Endothelial cell of umbilical vein (primary cell): ENCODE data around the gene SLC6A16. TPM values are rescaled to one million over a fixed set of nuclear protein-coding genes. Genes with fewer than 3 reads are reported as not detected.
"Not testable (repeated sequence)": the region's sequence is repeated elsewhere in the genome, so short reads cannot be mapped to it uniquely, and the experiment has no call there.

ENCODE experiments used
- BruUV-seq: library from RNA; stranded (reverse); fragments of 400-500 nt; replicated peaks from 2 replicates; lab custom pipeline; 2021; lab: Mats Ljungman, UMichigan
- CTCF ChIA-PET: fragments of 300-600, 350-600 bp; sonication (Branson Sonifier 250); formaldehyde crosslinking; loops from one replicate; lab custom pipeline; 2021; ENCODE audit warnings: antibody characterized with exemption, inconsistent platforms; lab: Charles Lee
- POLR2A ChIA-PET: fragments of 300-600, 350-600 bp; sonication (Branson Sonifier 250); formaldehyde crosslinking; loops from one replicate; lab custom pipeline; 2021; ENCODE audit warnings: antibody characterized with exemption, inconsistent platforms; lab: Charles Lee
- DNase-seq: peaks from one replicate; pipeline ENCODE4 v3.0.0-alpha.2; 2011; ENCODE audit warnings: low read depth, low spot score
- FAIRE-seq: peaks from 2 replicates; lab custom pipeline; 2011; peaks lifted over from hg19 to GRCh38; lab: Jason Lieb, UNC
- H2AFZ ChIP-seq: 2 replicates; pipeline ENCODE4 v1.6.0; 2012; ENCODE audit warnings: low read depth, low read length, control low read depth, inconsistent platforms
- H3K27ac ChIP-seq: 2 replicates; pipeline ENCODE4 v1.5.1; 2011; ENCODE audit warnings: low read depth, mild to moderate bottlenecking, control low read depth, low read length, moderate library complexity; ENCODE audit not compliant: insufficient read depth
- H3K27me3 ChIP-seq, 2 experiments: 2 replicates each; pipeline versions ENCODE4 v1.6.0 to v1.6.1; 2011; ENCODE audit warnings: low read length in 2 of 2, mixed read lengths in 1 of 2; ENCODE audit not compliant: control insufficient read depth in 2 of 2, insufficient read depth in 2 of 2
- H3K36me3 ChIP-seq, 2 experiments: 2 replicates in 1 of 2; 3 replicates in 1 of 2; pipeline ENCODE4 v1.5.1; 2011; ENCODE audit warnings: low read length in 2 of 2, mild to moderate bottlenecking in 1 of 2, moderate library complexity in 1 of 2; ENCODE audit not compliant: control insufficient read depth in 2 of 2, insufficient read depth in 2 of 2; ENCODE audit errors: extremely low read depth in 1 of 2
- H3K4me1 ChIP-seq: 3 replicates; pipeline ENCODE4 v1.5.1; 2011; ENCODE audit warnings: mild to moderate bottlenecking, low read length; ENCODE audit not compliant: control insufficient read depth, insufficient read depth; ENCODE audit errors: extremely low read depth
- H3K4me2 ChIP-seq: 2 replicates; pipeline ENCODE4 v1.6.1; 2011; ENCODE audit warnings: low read length, control low read depth, mixed read lengths; ENCODE audit not compliant: insufficient read depth
- H3K4me3 ChIP-seq, 3 experiments: fragments of 200-600 bp in 1 of 3; sonication (generic), shearing (Covaris generic) in 1 of 3; replicated peaks in 1 of 3; 2 replicates each; pipeline ENCODE4 v1.5.1; 2011 to 2016; ENCODE audit warnings: control low read depth in 3 of 3, low read length in 3 of 3, mild to moderate bottlenecking in 2 of 3, inconsistent platforms in 1 of 3, low read depth in 1 of 3, moderate library complexity in 1 of 3; ENCODE audit not compliant: insufficient read depth in 1 of 3
- H3K79me2 ChIP-seq: 2 replicates; pipeline ENCODE4 v1.6.0; 2012; ENCODE audit warnings: low read length, inconsistent platforms; ENCODE audit not compliant: control insufficient read depth, insufficient read depth
- H3K9ac ChIP-seq: replicated peaks from 2 replicates; pipeline ENCODE3; 2011; ENCODE audit warnings: low read length, control low read depth; ENCODE audit not compliant: insufficient read depth; ENCODE audit errors: extremely low read depth
- H3K9me1 ChIP-seq: replicated peaks from 3 replicates; pipeline ENCODE4 v1.6.0; 2011; ENCODE audit warnings: mild to moderate bottlenecking, low read length; ENCODE audit not compliant: control insufficient read depth, insufficient read depth; ENCODE audit errors: extremely low read depth
- H3K9me3 ChIP-seq: replicated peaks from 2 replicates; pipeline ENCODE4 v1.5.1; 2012; ENCODE audit warnings: low read length, inconsistent platforms; ENCODE audit not compliant: control insufficient read depth, insufficient read depth
- H4K20me1 ChIP-seq: replicated peaks from 2 replicates; pipeline ENCODE3; 2011; ENCODE audit warnings: mild to moderate bottlenecking, low read length; ENCODE audit not compliant: control insufficient read depth, insufficient read depth; ENCODE audit errors: extremely low read depth
- MYC ChIP-seq: IDR thresholded peaks from one replicate; pipeline ENCODE4 v1.6.1; 2011; ENCODE audit warnings: mild to moderate bottlenecking, low read depth, low read length
- dilution Hi-C: fragments of 300-500 bp; cut with MboI; formaldehyde crosslinking; loops from one replicate; pipeline ENCODE4 v1.15.0; 2019; ENCODE audit warnings: low sequenced_read_pairs; ENCODE audit not compliant: extremely low pct_ligation_motif_present
- intact Hi-C: fragments of 100-400 bp; cut with micrococcal nuclease; formaldehyde crosslinking; loops from one replicate; pipeline ENCODE4 v1.10.0; 2022
- polyA plus RNA-seq, 4 experiments: library from polyadenylated mRNA; depleted of rRNA in 3 of 4; stranded (reverse) in 3 of 4; unstranded in 1 of 4; fragments of >200 nt; gene quantifications; 2 replicates each; pipeline versions ENCODE4 v1.2.1 to v1.2.3, GENCODE V29; 2011 to 2012; ENCODE audit warnings: missing spikeins in 1 of 4
- total RNA-seq: library from RNA; stranded (reverse); gene quantifications from 2 replicates; pipeline ENCODE4 v1.2.3, GENCODE V29; 2021

The SLC6A16 gene
- total and polyA plus RNA-seq, 2 donors (not counting 3 experiments of a cell fraction or from before 2014, with no cell fraction given) = 1.1 to 1.6 TPM

DNA sequence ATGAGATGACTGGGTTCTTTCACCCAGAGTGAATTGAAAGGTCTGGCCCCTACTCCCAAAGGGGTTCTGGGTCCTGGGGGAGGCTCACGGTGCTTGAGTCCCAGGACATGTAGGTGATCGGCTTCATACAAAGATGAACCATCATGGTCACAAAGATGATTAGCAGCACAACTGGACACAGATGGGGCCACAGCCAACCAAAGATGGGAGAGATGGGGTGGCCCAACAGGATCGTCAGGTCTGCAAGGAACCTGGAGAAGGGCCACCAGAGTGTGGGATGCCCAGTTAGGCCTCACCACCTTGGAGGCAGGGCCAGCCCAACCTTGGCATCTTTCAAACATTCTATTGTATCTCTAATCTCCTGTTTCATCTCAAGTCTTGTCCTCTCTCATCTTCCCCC lies 34.5 kb downstream of the SLC6A16 start:
- no TSS peak for BruUV-seq
- Histone ChIP-seq H3K27me3 (peaks cover 3 to 6% of the 10 kb centered on the region in 2 experiments), H3K9me1 (no peaks in the 10 kb centered on the region), H4K20me1 (no peaks in the 10 kb centered on the region), H3K4me2 (no peak overlapping the region), H3K9ac (no peak overlapping the region), H3K27ac (no peak overlapping the region), H2AFZ (no peak overlapping the region), H3K79me2 (no peaks in the 10 kb centered on the region), H3K4me1 (no peaks in the 10 kb centered on the region), H3K9me3 (no peaks in the 10 kb centered on the region), H3K4me3 (no peak overlapping the region), H3K36me3 (no peaks in the 10 kb centered on the region)
- CTCF ChIA-PET = no interaction called here
- no peak for DNase-seq
- FAIRE-seq = no peak
- intact Hi-C loops = no loop called here
- no peak for TF ChIP-seq MYC
- POLR2A ChIA-PET = no interaction called here
- dilution Hi-C loops = no loop called here

DNA sequence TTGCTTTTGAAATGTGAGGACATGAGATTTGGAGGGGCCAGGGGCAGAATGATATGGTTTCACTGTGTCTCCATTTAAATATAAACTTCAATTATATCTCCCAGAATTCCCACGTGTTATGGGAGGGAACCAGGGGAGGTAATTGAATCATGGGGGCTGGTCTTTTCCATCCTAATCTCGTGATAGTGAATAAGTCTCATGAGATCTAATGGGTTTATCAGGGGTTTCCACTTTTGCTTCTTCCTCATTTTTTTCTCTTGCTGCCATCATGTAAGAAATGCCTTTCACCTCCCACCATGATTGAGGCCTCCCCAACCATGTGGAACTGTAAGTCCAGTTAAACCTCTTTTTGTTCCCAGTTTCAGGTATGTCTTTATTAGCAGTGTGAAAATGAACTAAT lies 35.7 kb downstream of the SLC6A16 start:
- H3K36me3 ChIP-seq, POLR2A ChIA-PET, DNase-seq, H3K79me2 ChIP-seq, H3K4me2 ChIP-seq, intact Hi-C loops, H3K9ac ChIP-seq, H3K27ac ChIP-seq, H3K4me3 ChIP-seq, dilution Hi-C loops, H3K9me3 ChIP-seq, H2AFZ ChIP-seq, H4K20me1 ChIP-seq, H3K4me1 ChIP-seq, FAIRE-seq, H3K27me3 ChIP-seq, H3K9me1 ChIP-seq, BruUV-seq: not testable (repeated sequence)
- CTCF ChIA-PET = interaction anchor here (0.8 kb wide), 1 partner anchor 12 kb away, joined by 4 read pairs; no protein-coding TSS in a partner anchor

- H3K79me2 ChIP-seq, FAIRE-seq, H3K4me3 ChIP-seq, POLR2A ChIA-PET, H3K4me2 ChIP-seq, H3K4me1 ChIP-seq, H2AFZ ChIP-seq, H3K9me3 ChIP-seq, H3K36me3 ChIP-seq, intact Hi-C loops, H3K9ac ChIP-seq, H3K27ac ChIP-seq, BruUV-seq, H4K20me1 ChIP-seq, H3K27me3 ChIP-seq, dilution Hi-C loops, DNase-seq, H3K9me1 ChIP-seq: not testable (repeated sequence)
- CTCF ChIA-PET = interaction anchor here (0.8 kb wide), 1 partner anchor 13 kb away, joined by 4 read pairs; no protein-coding TSS in a partner anchor
Measured at GRCh38 chr19:49288205-49288604, 36.8 kb downstream of the SLC6A16 start.
